ENCODE results near the gene PEMT.
A peak's percentile ranks its signal among the peaks of the same experiment; 100 is the strongest.

Gene PEMT

DNA sequence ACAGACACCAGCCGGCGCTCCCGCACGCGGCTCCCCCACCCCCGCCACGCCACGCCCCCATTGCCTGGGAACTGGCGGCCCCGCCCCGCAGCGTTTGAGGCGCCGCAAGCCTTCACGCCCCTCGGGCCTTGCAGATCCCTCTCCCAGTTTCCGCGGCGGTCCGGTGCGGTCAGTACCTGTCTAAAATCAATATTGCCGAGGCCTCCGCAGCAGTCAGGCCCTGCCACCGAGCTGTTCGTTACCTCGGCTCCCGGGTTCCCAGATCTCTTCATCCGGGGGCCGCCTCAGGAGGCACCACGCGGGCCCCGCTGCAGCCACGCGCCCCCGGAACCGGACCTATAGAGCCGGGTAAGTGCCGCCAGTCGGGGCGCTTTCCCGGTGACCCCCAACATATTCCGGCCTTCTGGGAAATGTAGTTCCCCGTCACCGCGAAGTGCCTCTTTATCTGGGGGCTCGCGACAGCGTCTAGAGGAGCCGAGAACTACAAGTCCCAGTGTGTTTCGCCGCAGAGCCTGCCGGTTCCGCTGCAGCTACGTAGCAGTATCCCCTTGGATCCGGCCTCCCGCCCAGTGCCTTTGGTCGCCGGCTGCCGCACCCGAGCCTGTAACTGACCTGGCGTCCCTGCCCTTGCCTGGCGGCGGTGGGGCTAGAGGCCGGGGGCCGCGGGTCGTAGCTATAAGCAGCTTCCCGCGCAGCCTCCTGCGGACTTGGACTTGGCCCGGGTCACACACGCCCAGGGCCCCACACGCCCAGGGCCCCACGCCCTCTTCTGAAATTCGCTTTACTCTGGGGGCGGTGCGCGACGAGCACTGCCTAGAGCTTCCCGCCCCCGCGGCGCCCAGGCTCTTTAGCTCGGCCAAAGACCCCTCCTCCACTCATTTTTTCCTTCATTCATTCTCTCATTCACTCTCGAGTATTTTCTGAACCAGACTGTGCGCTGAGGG lies at the start of gene PEMT (continued):
- TF ChIP-seq ZNF184 (tag by site-specific recombination; IDR thresholded peaks at IDR 0.05) (peak; percentile 70; the same call in 1 of the 2 replicates), ZNF555 (tag by site-specific recombination; conservative IDR thresholded peaks at IDR 0.05) (no peak), SP3 (tag by site-specific recombination; IDR thresholded peaks at IDR 0.05) (peak; percentile 88), ZNF501 (tag by site-specific recombination; IDR thresholded peaks at IDR 0.05) (peak; percentile 98), ZNF19 (tag by site-specific recombination; IDR thresholded peaks at IDR 0.05; ENCODE audit: low read depth) (no peak), YY1 (tag by site-specific recombination; IDR thresholded peaks at IDR 0.05) (peak; percentile 83), ZSCAN16 (tag by site-specific recombination; IDR thresholded peaks at IDR 0.05) (no peak), ZFHX2 (tag by site-specific recombination; conservative IDR thresholded peaks at IDR 0.05) (peak; percentile 93), ZNF510 (tag by site-specific recombination; IDR thresholded peaks at IDR 0.05; ENCODE audit: insufficient replicate concordance) (no peak), ZNF660 (tag by site-specific recombination; IDR thresholded peaks at IDR 0.05) (peak; percentile 97), ZNF707 (tag by site-specific recombination; IDR thresholded peaks at IDR 0.05) (no peak), ZXDB (tag by site-specific recombination; IDR thresholded peaks at IDR 0.05) (peak; percentile 95), ZNF239 (tag by site-specific recombination; IDR thresholded peaks at IDR 0.05) (no peak), ZBTB48 (tag by site-specific recombination; IDR thresholded peaks at IDR 0.05) (peak; percentile 64), ZNF114 (tag by site-specific recombination; IDR thresholded peaks at IDR 0.05) (no peak), ZNF785 (tag by site-specific recombination; IDR thresholded peaks at IDR 0.05) (peak; percentile 61; the same call in 1 of the 2 replicates), ZNF677 (tag by site-specific recombination; IDR thresholded peaks at IDR 0.05) (peak; percentile 56; the same call in 1 of the 2 replicates), ZNF670 (tag by site-specific recombination; IDR thresholded peaks at IDR 0.05; ENCODE audit: low read depth) (no peak), ZBTB17 (tag by site-specific recombination; IDR thresholded peaks at IDR 0.05) (peak; percentile 92), ZNF202 (tag by site-specific recombination; IDR thresholded peaks at IDR 0.05; ENCODE audit: borderline replicate concordance) (no peak), ZNF248 (tag by site-specific recombination; IDR thresholded peaks at IDR 0.05) (no peak), ZNF623 (tag by site-specific recombination; IDR thresholded peaks at IDR 0.05) (peak; percentile 39), ZNF624 (tag by site-specific recombination; IDR thresholded peaks at IDR 0.05) (no peak)
- TF ChIP-seq, protein P1, sequence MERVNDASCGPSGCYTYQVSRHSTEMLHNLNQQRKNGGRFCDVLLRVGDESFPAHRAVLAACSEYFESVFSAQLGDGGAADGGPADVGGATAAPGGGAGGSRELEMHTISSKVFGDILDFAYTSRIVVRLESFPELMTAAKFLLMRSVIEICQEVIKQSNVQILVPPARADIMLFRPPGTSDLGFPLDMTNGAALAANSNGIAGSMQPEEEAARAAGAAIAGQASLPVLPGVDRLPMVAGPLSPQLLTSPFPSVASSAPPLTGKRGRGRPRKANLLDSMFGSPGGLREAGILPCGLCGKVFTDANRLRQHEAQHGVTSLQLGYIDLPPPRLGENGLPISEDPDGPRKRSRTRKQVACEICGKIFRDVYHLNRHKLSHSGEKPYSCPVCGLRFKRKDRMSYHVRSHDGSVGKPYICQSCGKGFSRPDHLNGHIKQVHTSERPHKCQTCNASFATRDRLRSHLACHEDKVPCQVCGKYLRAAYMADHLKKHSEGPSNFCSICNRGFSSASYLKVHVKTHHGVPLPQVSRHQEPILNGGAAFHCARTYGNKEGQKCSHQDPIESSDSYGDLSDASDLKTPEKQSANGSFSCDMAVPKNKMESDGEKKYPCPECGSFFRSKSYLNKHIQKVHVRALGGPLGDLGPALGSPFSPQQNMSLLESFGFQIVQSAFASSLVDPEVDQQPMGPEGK (tag by site-specific recombination; IDR thresholded peaks at IDR 0.05): peak; percentile 93
- TF ChIP-seq, protein P2, sequence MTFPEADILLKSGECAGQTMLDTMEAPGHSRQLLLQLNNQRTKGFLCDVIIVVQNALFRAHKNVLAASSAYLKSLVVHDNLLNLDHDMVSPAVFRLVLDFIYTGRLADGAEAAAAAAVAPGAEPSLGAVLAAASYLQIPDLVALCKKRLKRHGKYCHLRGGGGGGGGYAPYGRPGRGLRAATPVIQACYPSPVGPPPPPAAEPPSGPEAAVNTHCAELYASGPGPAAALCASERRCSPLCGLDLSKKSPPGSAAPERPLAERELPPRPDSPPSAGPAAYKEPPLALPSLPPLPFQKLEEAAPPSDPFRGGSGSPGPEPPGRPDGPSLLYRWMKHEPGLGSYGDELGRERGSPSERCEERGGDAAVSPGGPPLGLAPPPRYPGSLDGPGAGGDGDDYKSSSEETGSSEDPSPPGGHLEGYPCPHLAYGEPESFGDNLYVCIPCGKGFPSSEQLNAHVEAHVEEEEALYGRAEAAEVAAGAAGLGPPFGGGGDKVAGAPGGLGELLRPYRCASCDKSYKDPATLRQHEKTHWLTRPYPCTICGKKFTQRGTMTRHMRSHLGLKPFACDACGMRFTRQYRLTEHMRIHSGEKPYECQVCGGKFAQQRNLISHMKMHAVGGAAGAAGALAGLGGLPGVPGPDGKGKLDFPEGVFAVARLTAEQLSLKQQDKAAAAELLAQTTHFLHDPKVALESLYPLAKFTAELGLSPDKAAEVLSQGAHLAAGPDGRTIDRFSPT (tag by site-specific recombination; IDR thresholded peaks at IDR 0.05): no peak
- TF ChIP-seq, protein P3, sequence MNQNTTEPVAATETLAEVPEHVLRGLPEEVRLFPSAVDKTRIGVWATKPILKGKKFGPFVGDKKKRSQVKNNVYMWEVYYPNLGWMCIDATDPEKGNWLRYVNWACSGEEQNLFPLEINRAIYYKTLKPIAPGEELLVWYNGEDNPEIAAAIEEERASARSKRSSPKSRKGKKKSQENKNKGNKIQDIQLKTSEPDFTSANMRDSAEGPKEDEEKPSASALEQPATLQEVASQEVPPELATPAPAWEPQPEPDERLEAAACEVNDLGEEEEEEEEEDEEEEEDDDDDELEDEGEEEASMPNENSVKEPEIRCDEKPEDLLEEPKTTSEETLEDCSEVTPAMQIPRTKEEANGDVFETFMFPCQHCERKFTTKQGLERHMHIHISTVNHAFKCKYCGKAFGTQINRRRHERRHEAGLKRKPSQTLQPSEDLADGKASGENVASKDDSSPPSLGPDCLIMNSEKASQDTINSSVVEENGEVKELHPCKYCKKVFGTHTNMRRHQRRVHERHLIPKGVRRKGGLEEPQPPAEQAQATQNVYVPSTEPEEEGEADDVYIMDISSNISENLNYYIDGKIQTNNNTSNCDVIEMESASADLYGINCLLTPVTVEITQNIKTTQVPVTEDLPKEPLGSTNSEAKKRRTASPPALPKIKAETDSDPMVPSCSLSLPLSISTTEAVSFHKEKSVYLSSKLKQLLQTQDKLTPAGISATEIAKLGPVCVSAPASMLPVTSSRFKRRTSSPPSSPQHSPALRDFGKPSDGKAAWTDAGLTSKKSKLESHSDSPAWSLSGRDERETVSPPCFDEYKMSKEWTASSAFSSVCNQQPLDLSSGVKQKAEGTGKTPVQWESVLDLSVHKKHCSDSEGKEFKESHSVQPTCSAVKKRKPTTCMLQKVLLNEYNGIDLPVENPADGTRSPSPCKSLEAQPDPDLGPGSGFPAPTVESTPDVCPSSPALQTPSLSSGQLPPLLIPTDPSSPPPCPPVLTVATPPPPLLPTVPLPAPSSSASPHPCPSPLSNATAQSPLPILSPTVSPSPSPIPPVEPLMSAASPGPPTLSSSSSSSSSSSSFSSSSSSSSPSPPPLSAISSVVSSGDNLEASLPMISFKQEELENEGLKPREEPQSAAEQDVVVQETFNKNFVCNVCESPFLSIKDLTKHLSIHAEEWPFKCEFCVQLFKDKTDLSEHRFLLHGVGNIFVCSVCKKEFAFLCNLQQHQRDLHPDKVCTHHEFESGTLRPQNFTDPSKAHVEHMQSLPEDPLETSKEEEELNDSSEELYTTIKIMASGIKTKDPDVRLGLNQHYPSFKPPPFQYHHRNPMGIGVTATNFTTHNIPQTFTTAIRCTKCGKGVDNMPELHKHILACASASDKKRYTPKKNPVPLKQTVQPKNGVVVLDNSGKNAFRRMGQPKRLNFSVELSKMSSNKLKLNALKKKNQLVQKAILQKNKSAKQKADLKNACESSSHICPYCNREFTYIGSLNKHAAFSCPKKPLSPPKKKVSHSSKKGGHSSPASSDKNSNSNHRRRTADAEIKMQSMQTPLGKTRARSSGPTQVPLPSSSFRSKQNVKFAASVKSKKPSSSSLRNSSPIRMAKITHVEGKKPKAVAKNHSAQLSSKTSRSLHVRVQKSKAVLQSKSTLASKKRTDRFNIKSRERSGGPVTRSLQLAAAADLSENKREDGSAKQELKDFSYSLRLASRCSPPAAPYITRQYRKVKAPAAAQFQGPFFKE (tag by site-specific recombination; IDR thresholded peaks at IDR 0.05; ENCODE audit: borderline replicate concordance): no peak
- TF ChIP-seq, protein P4, sequence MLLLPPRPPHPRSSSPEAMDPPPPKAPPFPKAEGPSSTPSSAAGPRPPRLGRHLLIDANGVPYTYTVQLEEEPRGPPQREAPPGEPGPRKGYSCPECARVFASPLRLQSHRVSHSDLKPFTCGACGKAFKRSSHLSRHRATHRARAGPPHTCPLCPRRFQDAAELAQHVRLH (tag by site-specific recombination; IDR thresholded peaks at IDR 0.05): peak; percentile 93
- TF ChIP-seq, protein P5, sequence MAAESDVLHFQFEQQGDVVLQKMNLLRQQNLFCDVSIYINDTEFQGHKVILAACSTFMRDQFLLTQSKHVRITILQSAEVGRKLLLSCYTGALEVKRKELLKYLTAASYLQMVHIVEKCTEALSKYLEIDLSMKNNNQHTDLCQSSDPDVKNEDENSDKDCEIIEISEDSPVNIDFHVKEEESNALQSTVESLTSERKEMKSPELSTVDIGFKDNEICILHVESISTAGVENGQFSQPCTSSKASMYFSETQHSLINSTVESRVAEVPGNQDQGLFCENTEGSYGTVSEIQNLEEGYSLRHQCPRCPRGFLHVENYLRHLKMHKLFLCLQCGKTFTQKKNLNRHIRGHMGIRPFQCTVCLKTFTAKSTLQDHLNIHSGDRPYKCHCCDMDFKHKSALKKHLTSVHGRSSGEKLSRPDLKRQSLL (tag by site-specific recombination; IDR thresholded peaks at IDR 0.05): peak; percentile 74; the same call in 1 of the 2 replicates

Data from HEK293 (cell line).